GM21576 (cell line): ENCODE data around the gene MNX1.

Source experiments
- ATAC-seq: cut with Tn5 transposase; IDR thresholded peaks from one replicate; pipeline ENCODE4 v1.9.1; 2021; ENCODE audit warnings: mild to moderate bottlenecking, moderate library complexity; ENCODE audit not compliant: unreplicated experiment

MNX1 gene

GRCh38 chr7:157016352-157017041 lies 6.0 kb upstream of the MNX1 start:
- peak; percentile 77 for ATAC-seq

- no peak for ATAC-seq
Observed at GRCh38 chr7:157016024-157016351, 5.5 kb upstream of the MNX1 start.

- no peak for ATAC-seq
Observed at GRCh38 chr7:157014635-157015555, 4.4 kb upstream of the MNX1 start.

GRCh38 chr7:157013602-157014549 lies 3.4 kb upstream of the MNX1 start:
- no peak for ATAC-seq

- no peak for ATAC-seq
Observed at GRCh38 chr7:157013101-157013500, 2.6 kb upstream of the MNX1 start.

- no peak for ATAC-seq
Observed at GRCh38 chr7:157012113-157012547, 1.7 kb upstream of the MNX1 start.

GRCh38 chr7:157011333-157012112 lies 1.1 kb upstream of the MNX1 start:
- ATAC-seq: peak; percentile 6

GRCh38 chr7:157009778-157010587 lies 480 bp downstream of the MNX1 start:
- ATAC-seq: peak; percentile 27

GRCh38 chr7:157009170-157009777 lies 1.2 kb downstream of the MNX1 start:
- no peak for ATAC-seq

GRCh38 chr7:157008206-157009169 lies 2.0 kb downstream of the MNX1 start:
- ATAC-seq: no peak

GRCh38 chr7:157007470-157008066 lies 2.9 kb downstream of the MNX1 start:
- ATAC-seq: no peak

- ATAC-seq: no peak
Observed at GRCh38 chr7:157006829-157007469, 3.5 kb downstream of the MNX1 start.

- no peak for ATAC-seq
Observed at GRCh38 chr7:157006205-157006747, 4.2 kb downstream of the MNX1 start.

- ATAC-seq: no peak
Observed at GRCh38 chr7:157005456-157006204, 4.8 kb downstream of the MNX1 start.

GRCh38 chr7:157004521-157005455 lies 5.7 kb downstream of the MNX1 start:
- no peak for ATAC-seq
